Esophagus (tissue), 2 donors: Measurements from ENCODE around the gene CACNA2D1. TPM values are rescaled to one million over a fixed set of nuclear protein-coding genes. Genes with fewer than 3 reads are reported as not detected.

ENCODE experiments used
- H3K27ac ChIP-seq, 2 donors: one replicate each; pipeline ENCODE4 v1.5.1; 2013; ENCODE audit warnings: low read depth in 2 of 2, mild to moderate bottlenecking in 2 of 2, inconsistent platforms in 1 of 2, low read length in 1 of 2, moderate library complexity in 1 of 2
- H3K27me3 ChIP-seq, 2 donors: one replicate each; pipeline ENCODE4 v1.6.1; 2013; ENCODE audit warnings: low read length in 2 of 2, control low read depth in 1 of 2, mild to moderate bottlenecking in 1 of 2; ENCODE audit not compliant: insufficient read depth in 2 of 2, control insufficient read depth in 1 of 2
- H3K36me3 ChIP-seq, 2 donors: one replicate each; pipeline ENCODE4 v1.6.1; 2013; ENCODE audit warnings: low read length in 1 of 2; ENCODE audit not compliant: control insufficient read depth in 2 of 2, insufficient read depth in 2 of 2
- H3K4me1 ChIP-seq, 2 donors: one replicate each; pipeline ENCODE4 v1.6.1; 2013; ENCODE audit warnings: low read length in 1 of 2; ENCODE audit not compliant: control insufficient read depth in 2 of 2, insufficient read depth in 2 of 2
- H3K4me3 ChIP-seq, 2 donors: one replicate each; pipeline ENCODE4 v1.5.1; 2013; ENCODE audit warnings: low read length in 2 of 2, mild to moderate bottlenecking in 2 of 2, low read depth in 1 of 2, moderate library complexity in 1 of 2
- H3K9me3 ChIP-seq, 2 donors: one replicate each; pipeline ENCODE4 v1.6.1; 2013; ENCODE audit warnings: mild to moderate bottlenecking in 2 of 2, low read depth in 1 of 2, low read length in 1 of 2, moderate library complexity in 1 of 2; ENCODE audit not compliant: control insufficient read depth in 2 of 2, insufficient read depth in 1 of 2
- WGBS, 2 donors: extraction: QIAGEN DNeasy Blood & Tissue Kit; methylation state at CpG; one replicate each; pipeline ENCODE4 v1.1.7; 2013; 5-methylcytosine and 5-hydroxymethylcytosine counted together
- polyA plus RNA-seq, 2 donors: library from polyadenylated mRNA; stranded (reverse); fragments of 200-250 nt; gene quantifications; one replicate each; pipeline ENCODE4 v1.2.3, GENCODE V29; 2013
- donor health status: healthy with polysubstance abuse.
- donor health status: Bipolar disorder and iron deficiency.

The CACNA2D1 gene
- polyA plus RNA-seq, 2 donors: 0.90 to 1.3 TPM

GRCh38 chr7:82185443-82185842, 258.1 kb downstream of the CACNA2D1 start:
- Histone ChIP-seq H3K27me3 (no peaks in the 10 kb centered on the region), H3K27ac (no peak overlapping the region), H3K4me1 (no peaks in the 10 kb centered on the region), H3K9me3 (no peaks in the 10 kb centered on the region), H3K4me3 (no peak overlapping the region), H3K36me3 (no peaks in the 10 kb centered on the region)
- WGBS, 2 donors: 87 to 95% methylated on average over 2 of the region's 2 CpGs

GRCh38 chr7:82183634-82184033, 259.9 kb downstream of the CACNA2D1 start:
- 90 to 93% methylated on average over 4 of the region's 4 CpGs for WGBS, 2 donors
- Histone ChIP-seq H3K27me3 (no peaks in the 10 kb centered on the region), H3K9me3 (no peaks in the 10 kb centered on the region), H3K36me3 (no peaks in the 10 kb centered on the region), H3K4me3 (no peak overlapping the region), H3K27ac (no peak overlapping the region), H3K4me1 (no peaks in the 10 kb centered on the region)

GRCh38 chr7:82179311-82179710, 264.3 kb downstream of the CACNA2D1 start:
- Histone ChIP-seq H3K36me3 (no peaks in the 10 kb centered on the region), H3K4me3 (no peak overlapping the region), H3K27ac (no peak overlapping the region), H3K9me3 (no peaks in the 10 kb centered on the region), H3K27me3 (no peaks in the 10 kb centered on the region), H3K4me1 (no peaks in the 10 kb centered on the region)
- WGBS, 2 donors: 89 to 95% methylated on average over 1 of the region's 1 CpG

- Histone ChIP-seq H3K9me3 (no peaks in the 10 kb centered on the region), H3K27me3 (no peaks in the 10 kb centered on the region), H3K4me3 (no peak overlapping the region), H3K27ac (no peak overlapping the region), H3K36me3 (no peaks in the 10 kb centered on the region), H3K4me1 (no peaks in the 10 kb centered on the region)
- WGBS, 2 donors: 61 to 64% methylated on average over 2 of the region's 2 CpGs
Measured at GRCh38 chr7:82175319-82175718, 268.3 kb downstream of the CACNA2D1 start.

- WGBS, 2 donors: 54 to 67% methylated on average over 4 of the region's 4 CpGs
- Histone ChIP-seq H3K4me3 (no peak overlapping the region), H3K27me3 (no peaks in the 10 kb centered on the region), H3K9me3 (no peaks in the 10 kb centered on the region), H3K36me3 (no peaks in the 10 kb centered on the region), H3K4me1 (no peaks in the 10 kb centered on the region), H3K27ac (no peak overlapping the region)
Measured at GRCh38 chr7:82173400-82174021, 270.1 kb downstream of the CACNA2D1 start.

- H3K9me3 ChIP-seq: no peaks in the 10 kb centered on the region
- H3K36me3 ChIP-seq: no peaks in the 10 kb centered on the region
- no peaks in the 10 kb centered on the region for H3K27me3 ChIP-seq
- H3K27ac ChIP-seq: no peak overlapping the region
- H3K4me1 ChIP-seq: no peaks in the 10 kb centered on the region
- no peak overlapping the region for H3K4me3 ChIP-seq
- WGBS, 2 donors: 49 to 51% methylated on average over 2 of the region's 2 CpGs
Measured at GRCh38 chr7:82172881-82173280, 270.7 kb downstream of the CACNA2D1 start.

GRCh38 chr7:82172017-82172416, 271.6 kb downstream of the CACNA2D1 start:
- Histone ChIP-seq H3K27ac (no peak overlapping the region), H3K4me1 (no peaks in the 10 kb centered on the region)
- 74 to 92% methylated on average over 1 of the region's 1 CpG for WGBS, 2 donors

GRCh38 chr7:82167558-82168314, 275.8 kb downstream of the CACNA2D1 start:
- 68 to 73% methylated on average over 2 of the region's 2 CpGs for WGBS, 2 donors
- H3K27me3 ChIP-seq: no peaks in the 10 kb centered on the region

More at GRCh38 chr7:82172017-82172416, 271.6 kb downstream of the CACNA2D1 start:
- no peak overlapping the region for H3K4me3 ChIP-seq
- no peaks in the 10 kb centered on the region for H3K9me3 ChIP-seq
- no peaks in the 10 kb centered on the region for H3K36me3 ChIP-seq
- H3K27me3 ChIP-seq: no peaks in the 10 kb centered on the region

GRCh38 chr7:82166260-82167015, 277.1 kb downstream of the CACNA2D1 start:
- H3K36me3 ChIP-seq: no peaks in the 10 kb centered on the region
- no peaks in the 10 kb centered on the region for H3K27me3 ChIP-seq
- H3K9me3 ChIP-seq: no peaks in the 10 kb centered on the region
- no peak overlapping the region for H3K4me3 ChIP-seq
- H3K4me1 ChIP-seq: no peaks in the 10 kb centered on the region
- 78 to 79% methylated on average over 4 of the region's 4 CpGs for WGBS, 2 donors
- H3K27ac ChIP-seq: no peak overlapping the region

More at GRCh38 chr7:82167558-82168314, 275.8 kb downstream of the CACNA2D1 start:
- no peaks in the 10 kb centered on the region for H3K36me3 ChIP-seq
- no peak overlapping the region for H3K4me3 ChIP-seq
- H3K9me3 ChIP-seq: no peaks in the 10 kb centered on the region
- no peak overlapping the region for H3K27ac ChIP-seq
- H3K4me1 ChIP-seq: no peaks in the 10 kb centered on the region
